Osteoblast (primary cell): ENCODE measurements around the gene WDFY4. TPM values are rescaled to one million over a fixed set of nuclear protein-coding genes. Genes with fewer than 3 reads are reported as not detected.

ENCODE experiments used
- DNase-seq: peaks from one replicate; pipeline ENCODE4 v3.0.0; 2011; ENCODE audit warnings: low spot score, mixed read lengths; ENCODE audit not compliant: insufficient read length; ENCODE audit errors: missing footprints
- H2AFZ ChIP-seq: 2 replicates; pipeline ENCODE4 v1.6.0; 2011; ENCODE audit warnings: mild to moderate bottlenecking, low read length
- H3K27ac ChIP-seq: 2 replicates; pipeline ENCODE4 v1.5.1; 2011; ENCODE audit warnings: mild to moderate bottlenecking, low read depth, low read length, moderate library complexity
- H3K27me3 ChIP-seq: 2 replicates; pipeline ENCODE4 v1.6.0; 2012; ENCODE audit warnings: mild to moderate bottlenecking, control low read depth, inconsistent platforms, low read length, moderate library complexity; ENCODE audit not compliant: insufficient read depth
- H3K36me3 ChIP-seq: 2 replicates; pipeline ENCODE4 v1.5.1; 2011; ENCODE audit warnings: mild to moderate bottlenecking, low read length, control low read depth, moderate library complexity; ENCODE audit not compliant: insufficient read depth
- H3K4me1 ChIP-seq: 2 replicates; pipeline ENCODE4 v1.5.1; 2011; ENCODE audit warnings: mild to moderate bottlenecking, low read length, control low read depth, moderate library complexity; ENCODE audit not compliant: insufficient read depth
- H3K4me2 ChIP-seq: 2 replicates; pipeline ENCODE4 v1.6.0; 2011; ENCODE audit warnings: mild to moderate bottlenecking, low read length; ENCODE audit not compliant: insufficient read depth
- H3K4me3 ChIP-seq: fragments of 200-600 bp; sonication (generic); 3 replicates; pipeline ENCODE4 v1.5.1; 2012; ENCODE audit warnings: mild to moderate bottlenecking, low read length, inconsistent platforms; ENCODE audit not compliant: insufficient read depth
- H3K79me2 ChIP-seq: 2 replicates; pipeline ENCODE4 v1.6.0; 2012; ENCODE audit warnings: mild to moderate bottlenecking, low read length, control low read depth, inconsistent platforms; ENCODE audit not compliant: insufficient read depth
- H3K9me3 ChIP-seq: 2 replicates; pipeline ENCODE4 v1.5.1; 2011; ENCODE audit warnings: low read depth, low read length, control low read depth
- H4K20me1 ChIP-seq: 2 replicates; pipeline ENCODE4 v1.6.0; 2012; ENCODE audit warnings: mild to moderate bottlenecking, low read length, control low read depth; ENCODE audit not compliant: insufficient read depth
- CTCF ChIP-seq: IDR thresholded peaks from 2 replicates; pipeline ENCODE4 v1.5.1; 2011; ENCODE audit warnings: mild to moderate bottlenecking, low read depth, low read length, moderate library complexity; ENCODE audit errors: extremely low read depth
- total RNA-seq: library from RNA; depleted of rRNA; stranded (reverse); fragments of >200 nt; gene quantifications from 2 replicates; pipeline ENCODE4 v1.2.3, GENCODE V29; 2012

Gene WDFY4
- total RNA-seq, 1 donor = 0.36 TPM

- no peaks in the 10 kb centered on the region for H3K4me1 ChIP-seq
- TF ChIP-seq CTCF = no peak
These were observed 39.5 kb downstream of the WDFY4 start for GRCh38 chr10:48724127-48724526.

DNA sequence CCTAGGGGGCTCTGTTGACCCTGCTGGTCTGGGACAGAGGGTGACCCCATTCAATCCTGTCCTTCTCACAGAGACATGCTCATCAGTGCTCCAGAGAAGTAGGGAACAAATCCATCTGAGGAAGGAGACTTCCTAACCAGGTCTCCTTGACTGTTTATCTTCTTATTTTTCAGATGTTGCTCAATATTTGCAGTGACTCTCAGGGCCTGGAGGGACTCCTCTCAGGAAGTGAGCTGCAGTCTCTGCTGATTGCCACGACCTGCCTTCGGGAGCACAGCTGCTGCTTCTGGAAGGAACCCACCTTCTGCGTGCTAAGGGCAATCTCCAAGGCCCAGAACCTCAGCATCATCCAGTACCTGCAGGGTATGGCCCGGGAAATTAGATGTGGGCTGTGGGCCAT lies 41.0 kb downstream of the WDFY4 start:
- DNase-seq = no peak
- H3K79me2 ChIP-seq = no peaks in the 10 kb centered on the region
- H3K4me1 ChIP-seq = no peaks in the 10 kb centered on the region
- H3K36me3 ChIP-seq = no peaks in the 10 kb centered on the region
- no peak overlapping the region for H3K27ac ChIP-seq
- no peak overlapping the region for H2AFZ ChIP-seq
- H3K9me3 ChIP-seq = no peaks in the 10 kb centered on the region
- no peak for TF ChIP-seq CTCF
- H3K4me2 ChIP-seq = no peak overlapping the region
- H4K20me1 ChIP-seq = no peaks in the 10 kb centered on the region
- no peak overlapping the region for H3K4me3 ChIP-seq
- no peaks in the 10 kb centered on the region for H3K27me3 ChIP-seq

More at GRCh38 chr10:48724127-48724526, 39.5 kb downstream of the WDFY4 start:
- DNase-seq = no peak
- Histone ChIP-seq H3K36me3 (no peaks in the 10 kb centered on the region), H3K4me3 (no peak overlapping the region), H4K20me1 (no peaks in the 10 kb centered on the region), H3K4me2 (no peak overlapping the region), H2AFZ (no peak overlapping the region), H3K79me2 (no peaks in the 10 kb centered on the region), H3K9me3 (no peaks in the 10 kb centered on the region), H3K27ac (no peak overlapping the region), H3K27me3 (no peaks in the 10 kb centered on the region)

DNA sequence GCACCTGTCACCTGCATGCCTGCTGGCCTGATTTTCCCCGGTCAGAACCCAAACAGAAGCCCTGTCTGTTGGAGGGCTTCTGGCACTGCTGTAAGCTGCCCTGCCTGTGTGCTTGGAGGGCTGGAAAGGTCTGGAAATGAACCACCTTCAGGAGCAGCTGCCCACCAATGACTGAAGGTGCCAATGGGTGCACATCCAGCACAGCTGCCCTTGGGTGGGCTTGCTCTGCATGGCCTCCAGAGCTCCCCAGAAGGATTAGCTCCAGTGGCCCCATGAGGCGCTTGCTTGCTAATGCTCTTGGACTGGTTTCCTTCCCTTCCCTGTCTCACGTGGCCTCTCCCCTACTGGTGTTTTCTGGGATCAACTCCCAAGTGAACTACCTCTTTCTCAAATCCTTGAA lies 43.2 kb downstream of the WDFY4 start:
- no peak for TF ChIP-seq CTCF

DNA sequence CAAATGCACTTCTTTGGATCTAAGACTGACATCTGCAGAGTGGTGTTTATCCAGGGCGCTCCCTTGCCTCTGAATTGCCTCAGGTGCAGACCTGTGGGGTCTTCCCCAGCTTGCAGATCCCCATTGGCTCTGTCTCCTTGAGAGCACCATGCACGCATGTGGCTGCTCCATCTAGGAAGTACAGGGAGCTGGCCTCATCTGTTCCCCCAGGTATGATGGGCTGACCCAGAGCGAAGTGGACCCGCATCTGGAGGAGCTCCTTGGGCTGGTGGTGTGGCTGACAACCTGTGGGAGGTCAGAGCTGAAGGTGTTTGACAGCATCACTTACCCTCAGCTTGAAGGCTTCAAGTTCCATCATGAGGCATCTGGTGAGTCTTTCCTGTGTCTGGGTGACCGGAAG lies 44.5 kb downstream of the WDFY4 start:
- TF ChIP-seq CTCF = no peak
- Histone ChIP-seq H3K79me2 (no peaks in the 10 kb centered on the region), H2AFZ (no peak overlapping the region), H4K20me1 (no peaks in the 10 kb centered on the region), H3K27me3 (no peaks in the 10 kb centered on the region), H3K9me3 (no peaks in the 10 kb centered on the region), H3K36me3 (no peaks in the 10 kb centered on the region), H3K4me3 (no peak overlapping the region), H3K27ac (no peak overlapping the region), H3K4me2 (no peak overlapping the region), H3K4me1 (no peaks in the 10 kb centered on the region)
- no peak for DNase-seq

More for the DNA sequence above, 43.2 kb downstream of the WDFY4 start:
- H3K9me3 ChIP-seq = no peaks in the 10 kb centered on the region
- DNase-seq = no peak
- H3K4me3 ChIP-seq = no peak overlapping the region
- H3K79me2 ChIP-seq = no peaks in the 10 kb centered on the region
- H3K4me1 ChIP-seq = no peaks in the 10 kb centered on the region
- H2AFZ ChIP-seq = no peak overlapping the region
- no peaks in the 10 kb centered on the region for H3K36me3 ChIP-seq
- H3K4me2 ChIP-seq = no peak overlapping the region
- H3K27me3 ChIP-seq = no peaks in the 10 kb centered on the region
- no peaks in the 10 kb centered on the region for H4K20me1 ChIP-seq
- H3K27ac ChIP-seq = no peak overlapping the region
